Mesothelial cell of epicardium (in vitro differentiated cells): Measurements from ENCODE around the gene JARID2. TPM values are rescaled to one million over a fixed set of nuclear protein-coding genes. Genes with fewer than 3 reads are reported as not detected.
A peak's percentile ranks its signal among the peaks of the same experiment; 100 is the strongest.

Experiments used
- DNase-seq, 2 experiments: peaks; one replicate each; pipeline ENCODE4 v3.0.0; 2021; ENCODE audit warnings: low spot score in 2 of 2; ENCODE audit not compliant: unreplicated experiment in 2 of 2
- H3K27ac Mint-ChIP-seq: 2 replicates; pipeline ENCODE4 v1.8.0; 2021; ENCODE audit warnings: mixed read lengths
- H3K27me3 Mint-ChIP-seq: 2 replicates; pipeline ENCODE4 v1.8.0; 2021; ENCODE audit warnings: low read depth, mixed read lengths
- H3K36me3 Mint-ChIP-seq: 2 replicates; pipeline ENCODE4 v1.8.0; 2021; ENCODE audit warnings: mixed read lengths
- H3K4me1 Mint-ChIP-seq: 2 replicates; pipeline ENCODE4 v1.8.0; 2021; ENCODE audit warnings: mixed read lengths
- H3K4me3 Mint-ChIP-seq: 2 replicates; pipeline ENCODE4 v1.8.0; 2021; ENCODE audit warnings: mild to moderate bottlenecking, moderate library complexity, mixed read lengths
- H3K9me3 Mint-ChIP-seq: 2 replicates; pipeline ENCODE4 v1.8.0; 2021; ENCODE audit warnings: mixed read lengths
- CTCF ChIP-seq: fragments of 200-600 bp; sonication (generic); IDR thresholded peaks from one replicate; pipeline ENCODE4 v1.5.0; 2021; ENCODE audit warnings: antibody characterized with exemption; ENCODE audit not compliant: unreplicated experiment
- total RNA-seq: library from RNA; stranded (reverse); gene quantifications from 3 replicates; pipeline ENCODE4 v1.2.1, GENCODE V29; 2021

JARID2 gene
- total RNA-seq, 1 donor from 2014 or later = 35.3 TPM

GRCh38 chr6:15274692-15275387 is 29.0 kb downstream of the JARID2 start:
- no peak for TF ChIP-seq CTCF
- Mint-ChIP-seq H3K4me3 (no peak overlapping the region), H3K27ac (no peak overlapping the region), H3K27me3 (no peaks in the 10 kb centered on the region), H3K4me1 (peaks cover 30% of the 10 kb centered on the region), H3K9me3 (no peaks in the 10 kb centered on the region), H3K36me3 (peaks cover 2% of the 10 kb centered on the region)
- no peak for DNase-seq

- Mint-ChIP-seq H3K4me3 (no peak overlapping the region), H3K36me3 (no peaks in the 10 kb centered on the region), H3K27ac (no peak overlapping the region), H3K9me3 (no peaks in the 10 kb centered on the region), H3K4me1 (peaks cover 43% of the 10 kb centered on the region), H3K27me3 (no peaks in the 10 kb centered on the region)
- no peak for DNase-seq
- TF ChIP-seq CTCF = no peak
Observed at GRCh38 chr6:15276036-15276985, 30.4 kb downstream of the JARID2 start.

- peaks cover 51% of the 10 kb centered on the region for H3K4me1 Mint-ChIP-seq
- H3K27me3 Mint-ChIP-seq = no peaks in the 10 kb centered on the region
- H3K27ac Mint-ChIP-seq = no peak overlapping the region
- H3K9me3 Mint-ChIP-seq = no peaks in the 10 kb centered on the region
- H3K4me3 Mint-ChIP-seq = no peak overlapping the region
- no peak for TF ChIP-seq CTCF
- no peak for DNase-seq
- H3K36me3 Mint-ChIP-seq = no peaks in the 10 kb centered on the region
Observed at GRCh38 chr6:15279047-15279661, 33.3 kb downstream of the JARID2 start.

- Mint-ChIP-seq H3K4me3 (no peak overlapping the region), H3K27me3 (no peaks in the 10 kb centered on the region), H3K9me3 (no peaks in the 10 kb centered on the region), H3K36me3 (no peaks in the 10 kb centered on the region), H3K27ac (peak overlapping the region; percentile 51), H3K4me1 (peaks cover 48% of the 10 kb centered on the region)
- TF ChIP-seq CTCF = no peak
- no peak for DNase-seq
Observed at GRCh38 chr6:15280028-15280427, 34.2 kb downstream of the JARID2 start.

- Mint-ChIP-seq H3K9me3 (no peaks in the 10 kb centered on the region), H3K27ac (no peak overlapping the region), H3K27me3 (no peaks in the 10 kb centered on the region), H3K36me3 (no peaks in the 10 kb centered on the region), H3K4me3 (no peak overlapping the region), H3K4me1 (peaks cover 47% of the 10 kb centered on the region)
- DNase-seq = no peak
- no peak for TF ChIP-seq CTCF
Observed at GRCh38 chr6:15280961-15281360, 35.1 kb downstream of the JARID2 start.
